Measurements from ENCODE around the gene CTNND1.

DNA sequence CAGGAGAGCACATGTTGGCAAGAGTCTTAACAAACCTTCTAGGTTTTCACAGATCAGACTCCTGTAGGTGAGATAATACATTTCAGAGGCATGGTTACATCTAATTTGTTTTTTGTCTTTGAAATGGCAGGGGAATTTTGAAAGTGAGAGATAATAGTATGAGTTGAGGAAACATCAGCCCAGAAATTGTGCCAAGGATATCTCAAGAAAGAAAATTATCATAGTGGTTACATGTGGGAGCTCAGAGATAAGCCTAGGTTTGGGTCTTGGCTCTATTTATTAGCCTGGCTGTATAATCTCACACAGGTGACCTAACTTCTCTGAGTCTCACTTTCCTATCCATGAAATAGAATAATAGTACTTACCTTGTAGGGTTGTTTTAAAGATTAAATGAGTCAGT is 10.4 kb upstream of the CTNND1 start:
- no peak for TF ChIP-seq CTCF (IDR thresholded peaks at IDR 0.05)
- TF ChIP-seq POLR2A (IDR thresholded peaks at IDR 0.05), result no peak

Data from ovary (tissue), 3 donors.